Mononuclear cell (primary cell): Measurements from ENCODE around the gene WDR5. TPM values are rescaled to one million over a fixed set of nuclear protein-coding genes. Genes with fewer than 3 reads are reported as not detected.

Source experiments
- H3K27me3 ChIP-seq: 2 replicates; pipeline ENCODE4 v1.6.0; 2011; ENCODE audit warnings: low read length, control low read depth; ENCODE audit not compliant: insufficient read depth
- H3K4me1 ChIP-seq: 2 replicates; pipeline ENCODE4 v1.5.1; 2011; ENCODE audit warnings: mild to moderate bottlenecking, low read length, control low read depth; ENCODE audit not compliant: insufficient read depth
- H3K4me3 ChIP-seq: 2 replicates; pipeline ENCODE4 v1.5.1; 2011; ENCODE audit warnings: mild to moderate bottlenecking, low read length, moderate library complexity
- H3K9me3 ChIP-seq: 2 replicates; pipeline ENCODE4 v1.5.1; 2011; ENCODE audit warnings: low read depth, mild to moderate bottlenecking, control low read depth, low read length
- total RNA-seq: library from RNA; depleted of rRNA; stranded (reverse); fragments of >200 nt; gene quantifications from one replicate; pipeline ENCODE4 v1.2.3, GENCODE V29; 2012

Gene WDR5
- total RNA-seq, 1 donor = 9.7 TPM

GRCh38 chr9:134127065-134127580 is 8.8 kb upstream of the WDR5 start:
- H3K27me3 ChIP-seq = no peaks in the 10 kb centered on the region
- no peak overlapping the region for H3K4me3 ChIP-seq
- H3K4me1 ChIP-seq = peaks cover 14% of the 10 kb centered on the region
- H3K9me3 ChIP-seq = no peaks in the 10 kb centered on the region

- H3K9me3 ChIP-seq = no peaks in the 10 kb centered on the region
Observed at GRCh38 chr9:134127616-134128015, 8.3 kb upstream of the WDR5 start.

GRCh38 chr9:134128727-134129679 is 6.9 kb upstream of the WDR5 start:
- no peak overlapping the region for H3K4me3 ChIP-seq
- peaks cover under 1% of the 10 kb centered on the region for H3K4me1 ChIP-seq
- H3K9me3 ChIP-seq = no peaks in the 10 kb centered on the region
- no peaks in the 10 kb centered on the region for H3K27me3 ChIP-seq

More at GRCh38 chr9:134127616-134128015, 8.3 kb upstream of the WDR5 start:
- Histone ChIP-seq H3K4me1 (peaks cover 10% of the 10 kb centered on the region), H3K27me3 (no peaks in the 10 kb centered on the region), H3K4me3 (no peak overlapping the region)

- no peaks in the 10 kb centered on the region for H3K9me3 ChIP-seq
- H3K4me1 ChIP-seq = peaks cover 13% of the 10 kb centered on the region
- H3K27me3 ChIP-seq = no peaks in the 10 kb centered on the region
- H3K4me3 ChIP-seq = no peak overlapping the region
Observed at GRCh38 chr9:134130503-134131375, 5.1 kb upstream of the WDR5 start.

GRCh38 chr9:134131471-134132207 is 4.2 kb upstream of the WDR5 start:
- peaks cover 15% of the 10 kb centered on the region for H3K4me1 ChIP-seq
- no peaks in the 10 kb centered on the region for H3K9me3 ChIP-seq
- no peaks in the 10 kb centered on the region for H3K27me3 ChIP-seq
- no peak overlapping the region for H3K4me3 ChIP-seq

- H3K9me3 ChIP-seq = no peaks in the 10 kb centered on the region
- no peak overlapping the region for H3K4me3 ChIP-seq
- peaks cover 22% of the 10 kb centered on the region for H3K4me1 ChIP-seq
- no peaks in the 10 kb centered on the region for H3K27me3 ChIP-seq
Observed at GRCh38 chr9:134132208-134132870, 3.5 kb upstream of the WDR5 start.

- H3K27me3 ChIP-seq = no peaks in the 10 kb centered on the region
- peak overlapping the region; percentile 92 for H3K4me3 ChIP-seq
- peaks cover 35% of the 10 kb centered on the region for H3K4me1 ChIP-seq
- H3K9me3 ChIP-seq = no peaks in the 10 kb centered on the region
Observed at GRCh38 chr9:134134949-134135342, 936 bp upstream of the WDR5 start.

GRCh38 chr9:134136118-134136995 is 475 bp downstream of the WDR5 start:
- peaks cover 35% of the 10 kb centered on the region for H3K4me1 ChIP-seq
- H3K9me3 ChIP-seq = no peaks in the 10 kb centered on the region
- H3K27me3 ChIP-seq = no peaks in the 10 kb centered on the region
- H3K4me3 ChIP-seq = peak overlapping the region; percentile 92

- peak overlapping the region; percentile 92 for H3K4me3 ChIP-seq
- H3K27me3 ChIP-seq = no peaks in the 10 kb centered on the region
- peaks cover 35% of the 10 kb centered on the region for H3K4me1 ChIP-seq
- no peaks in the 10 kb centered on the region for H3K9me3 ChIP-seq
Observed at GRCh38 chr9:134136996-134137299, 1.1 kb downstream of the WDR5 start.

- Histone ChIP-seq H3K4me3 (no peak overlapping the region), H3K27me3 (no peaks in the 10 kb centered on the region), H3K9me3 (no peaks in the 10 kb centered on the region), H3K4me1 (peaks cover 35% of the 10 kb centered on the region)
Observed at GRCh38 chr9:134138292-134138691, 2.4 kb downstream of the WDR5 start.

GRCh38 chr9:134139081-134139480 is 3.2 kb downstream of the WDR5 start:
- Histone ChIP-seq H3K9me3 (no peaks in the 10 kb centered on the region), H3K4me3 (no peak overlapping the region), H3K4me1 (peaks cover 34% of the 10 kb centered on the region), H3K27me3 (no peaks in the 10 kb centered on the region)

- no peaks in the 10 kb centered on the region for H3K9me3 ChIP-seq
- H3K4me1 ChIP-seq = peaks cover 18% of the 10 kb centered on the region
- no peaks in the 10 kb centered on the region for H3K27me3 ChIP-seq
- H3K4me3 ChIP-seq = no peak overlapping the region
Observed at GRCh38 chr9:134141906-134142305, 6.0 kb downstream of the WDR5 start.

GRCh38 chr9:134144801-134145200 is 8.9 kb downstream of the WDR5 start:
- no peaks in the 10 kb centered on the region for H3K9me3 ChIP-seq
- H3K27me3 ChIP-seq = no peaks in the 10 kb centered on the region
- H3K4me3 ChIP-seq = no peak overlapping the region
- no peaks in the 10 kb centered on the region for H3K4me1 ChIP-seq
